GM18861 (cell line): Measurements from ENCODE around the gene CDK11B.
A peak's percentile ranks its signal among the peaks of the same experiment; 100 is the strongest.
"Not testable (repeated sequence)": the region's sequence is repeated elsewhere in the genome, so short reads cannot be mapped to it uniquely, and the experiment has no call there.

Source experiments
- ATAC-seq: cut with Tn5 transposase; IDR thresholded peaks from one replicate; pipeline ENCODE4 v1.9.1; 2021; ENCODE audit not compliant: unreplicated experiment

CDK11B gene

GRCh38 chr1:1658583-1659549 lies at the start of gene CDK11B:
CDK11B (minus strand) TSS chr1:1659004; CDS start chr1:1657485, 1,519 bp downstream.
- ATAC-seq, result peak; percentile 67

- ATAC-seq, result not testable (repeated sequence)
Observed at GRCh38 chr1:1707897-1708296, 49.1 kb upstream of the CDK11B start.

- ATAC-seq, result not testable (repeated sequence)
Observed at GRCh38 chr1:1707241-1707640, 48.4 kb upstream of the CDK11B start.

- ATAC-seq, result not testable (repeated sequence)
Observed at GRCh38 chr1:1705623-1706022, 46.8 kb upstream of the CDK11B start.

- not testable (repeated sequence) for ATAC-seq
Observed at GRCh38 chr1:1704284-1704957, 45.6 kb upstream of the CDK11B start.

- ATAC-seq, result no peak
Observed at GRCh38 chr1:1703796-1704195, 45.0 kb upstream of the CDK11B start.

GRCh38 chr1:1702506-1702905 lies 43.7 kb upstream of the CDK11B start:
- ATAC-seq, result not testable (repeated sequence)

- not testable (repeated sequence) for ATAC-seq
Observed at GRCh38 chr1:1700557-1700956, 41.8 kb upstream of the CDK11B start.

- not testable (repeated sequence) for ATAC-seq
Observed at GRCh38 chr1:1700067-1700466, 41.3 kb upstream of the CDK11B start.

GRCh38 chr1:1699061-1699460 lies 40.3 kb upstream of the CDK11B start:
- ATAC-seq, result not testable (repeated sequence)

- not testable (repeated sequence) for ATAC-seq
Observed at GRCh38 chr1:1697358-1698183, 38.8 kb upstream of the CDK11B start.

GRCh38 chr1:1696431-1697357 lies 37.9 kb upstream of the CDK11B start:
- ATAC-seq, result not testable (repeated sequence)

GRCh38 chr1:1692714-1693647 lies 34.2 kb upstream of the CDK11B start, which contains the start of gene SLC35E2B:
SLC35E2B (minus strand) TSS chr1:1692795; CDS start chr1:1676699, 16,096 bp downstream.
- ATAC-seq, result peak; percentile 58

- peak; percentile 17 for ATAC-seq
Observed at GRCh38 chr1:1692324-1692713, 33.5 kb upstream of the CDK11B start.

GRCh38 chr1:1691443-1691842 lies 32.6 kb upstream of the CDK11B start:
- not testable (repeated sequence) for ATAC-seq

GRCh38 chr1:1689526-1689925 lies 30.7 kb upstream of the CDK11B start:
- ATAC-seq, result not testable (repeated sequence)

- ATAC-seq, result no peak
Observed at GRCh38 chr1:1687846-1688245, 29.0 kb upstream of the CDK11B start.

GRCh38 chr1:1684031-1684681 lies 25.4 kb upstream of the CDK11B start:
- no peak for ATAC-seq
